Lung (tissue), 12 donors: ENCODE measurements around the gene RACK1. TPM values are rescaled to one million over a fixed set of nuclear protein-coding genes. Genes with fewer than 3 reads are reported as not detected.

Experiments
- ATAC-seq: fragments of 200-7000 bp; cut with Tn5 transposase; one replicate; pipeline ENCODE4 v1.9.1; 2020; ENCODE audit warnings: moderate number of reproducible peaks; ENCODE audit not compliant: insufficient read depth, low FRiP score
- DNase-seq, 3 donors: peaks; one replicate each; pipeline ENCODE4 v3.0.0-alpha.2; 2013 to 2017
- H3K27ac ChIP-seq, 2 donors: one replicate each; pipeline ENCODE4 v1.5.1; 2013; ENCODE audit warnings: mild to moderate bottlenecking in 2 of 2, moderate library complexity in 2 of 2, control low read depth in 1 of 2, inconsistent platforms in 1 of 2, low read depth in 1 of 2, low read length in 1 of 2
- H3K27me3 ChIP-seq, 3 donors: one replicate each; pipeline ENCODE4 v1.5.1; 2013; ENCODE audit warnings: low read length in 2 of 3; ENCODE audit not compliant: control insufficient read depth in 3 of 3, insufficient read depth in 3 of 3
- H3K36me3 ChIP-seq, 4 donors: one replicate each; pipeline ENCODE4 v1.5.1; 2013; ENCODE audit warnings: low read length in 4 of 4, mild to moderate bottlenecking in 1 of 4, moderate library complexity in 1 of 4; ENCODE audit not compliant: control insufficient read depth in 4 of 4, insufficient read depth in 4 of 4
- H3K4me1 ChIP-seq, 5 donors: one replicate each; pipeline ENCODE4 v1.5.1; 2013; ENCODE audit warnings: low read length in 5 of 5, mild to moderate bottlenecking in 2 of 5, moderate library complexity in 1 of 5; ENCODE audit not compliant: control insufficient read depth in 5 of 5, insufficient read depth in 5 of 5
- H3K4me3 ChIP-seq: one replicate; pipeline ENCODE4 v1.5.1; 2013; ENCODE audit warnings: mild to moderate bottlenecking, control low read depth, moderate library complexity
- H3K9ac ChIP-seq, 2 donors: one replicate each; pipeline ENCODE4 v1.5.1; 2013; ENCODE audit warnings: low read length in 2 of 2, control low read depth in 1 of 2; ENCODE audit not compliant: insufficient read depth in 1 of 2
- H3K9me3 ChIP-seq, 4 donors: one replicate each; pipeline ENCODE4 v1.5.1; 2013; ENCODE audit warnings: low read length in 3 of 4, mild to moderate bottlenecking in 1 of 4, moderate library complexity in 1 of 4; ENCODE audit not compliant: control insufficient read depth in 4 of 4, insufficient read depth in 3 of 4
- WGBS, 2 donors: extraction: QIAGEN DNeasy Blood & Tissue Kit; methylation state at CpG; one replicate each; pipeline ENCODE4 v1.1.7; 2013; 5-methylcytosine and 5-hydroxymethylcytosine counted together
- polyA plus RNA-seq, 2 donors: library from polyadenylated mRNA; stranded (reverse); fragments of 200-250 nt; gene quantifications; one replicate each; pipeline ENCODE4 v1.2.1, GENCODE V29; 2013
- total RNA-seq, 2 donors: library from RNA; depleted of rRNA in 1 of 2; stranded (reverse); fragments of >200 nt in 1 of 2; gene quantifications; one replicate each; pipeline ENCODE4 v1.2.1, GENCODE V29; 2014 to 2021
- TF ChIP-seq, protein P1 (sequence below): IDR thresholded peaks from 2 replicates; pipeline ENCODE4 v1.5.1; 2012; ENCODE audit warnings: mild to moderate bottlenecking; ENCODE audit errors: control extremely low read depth, extremely low read depth
- donor health status: control.
- donor health status: control.
- donor health status: Bipolar disorder and iron deficiency.
- donor health status: healthy.
- donor health status: DM: yes; HTN: yes; CAD: no.

Gene RACK1
- total and polyA plus RNA-seq, 4 donors, result 1,254 to 2,994 (median 1,939) TPM

DNA sequence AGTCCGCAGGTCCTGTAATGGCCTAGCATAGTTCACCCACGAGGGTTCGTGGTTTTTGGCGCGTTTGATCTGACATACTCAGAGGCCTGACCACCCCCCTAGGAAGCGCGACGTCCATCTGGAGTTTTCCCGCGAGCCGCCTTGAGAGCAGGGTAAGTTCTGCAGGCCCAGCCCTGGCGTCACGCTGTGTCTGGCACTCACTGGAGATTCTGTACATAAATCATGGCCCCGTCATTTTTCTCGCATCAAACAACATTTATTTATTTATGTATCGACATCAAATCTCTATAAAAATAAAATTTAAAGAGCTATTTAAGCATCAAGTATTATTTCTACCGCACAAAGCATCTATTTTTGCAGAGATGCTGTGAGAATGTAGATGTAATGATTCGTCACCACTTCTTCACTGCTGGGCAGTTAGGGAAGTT lies 21.1 kb downstream of the RACK1 start:
- ATAC-seq (peak; percentile 3), DNase-seq (no peak)
- peaks cover 0 to 2% (median under 1%) of the 10 kb centered on the region in 4 donors for H3K36me3 ChIP-seq
- H3K9me3 ChIP-seq, result no peaks in the 10 kb centered on the region
- 0% methylated on average over 18 of the region's 18 CpGs for WGBS, 2 donors
- H3K4me3 ChIP-seq, result peak overlapping the region; percentile 56
- peaks cover 0 to 16% (median 15%) of the 10 kb centered on the region in 3 donors for H3K27me3 ChIP-seq
- TF ChIP-seq, protein P1, sequence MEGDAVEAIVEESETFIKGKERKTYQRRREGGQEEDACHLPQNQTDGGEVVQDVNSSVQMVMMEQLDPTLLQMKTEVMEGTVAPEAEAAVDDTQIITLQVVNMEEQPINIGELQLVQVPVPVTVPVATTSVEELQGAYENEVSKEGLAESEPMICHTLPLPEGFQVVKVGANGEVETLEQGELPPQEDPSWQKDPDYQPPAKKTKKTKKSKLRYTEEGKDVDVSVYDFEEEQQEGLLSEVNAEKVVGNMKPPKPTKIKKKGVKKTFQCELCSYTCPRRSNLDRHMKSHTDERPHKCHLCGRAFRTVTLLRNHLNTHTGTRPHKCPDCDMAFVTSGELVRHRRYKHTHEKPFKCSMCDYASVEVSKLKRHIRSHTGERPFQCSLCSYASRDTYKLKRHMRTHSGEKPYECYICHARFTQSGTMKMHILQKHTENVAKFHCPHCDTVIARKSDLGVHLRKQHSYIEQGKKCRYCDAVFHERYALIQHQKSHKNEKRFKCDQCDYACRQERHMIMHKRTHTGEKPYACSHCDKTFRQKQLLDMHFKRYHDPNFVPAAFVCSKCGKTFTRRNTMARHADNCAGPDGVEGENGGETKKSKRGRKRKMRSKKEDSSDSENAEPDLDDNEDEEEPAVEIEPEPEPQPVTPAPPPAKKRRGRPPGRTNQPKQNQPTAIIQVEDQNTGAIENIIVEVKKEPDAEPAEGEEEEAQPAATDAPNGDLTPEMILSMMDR, result no peak
- H3K27ac ChIP-seq, result peak overlapping the region; percentile 95 to 98
- peaks cover 0 to 24% (median 10%) of the 10 kb centered on the region in 5 donors for H3K4me1 ChIP-seq
- H3K9ac ChIP-seq, result peak overlapping the region; percentile 68 to 90

DNA sequence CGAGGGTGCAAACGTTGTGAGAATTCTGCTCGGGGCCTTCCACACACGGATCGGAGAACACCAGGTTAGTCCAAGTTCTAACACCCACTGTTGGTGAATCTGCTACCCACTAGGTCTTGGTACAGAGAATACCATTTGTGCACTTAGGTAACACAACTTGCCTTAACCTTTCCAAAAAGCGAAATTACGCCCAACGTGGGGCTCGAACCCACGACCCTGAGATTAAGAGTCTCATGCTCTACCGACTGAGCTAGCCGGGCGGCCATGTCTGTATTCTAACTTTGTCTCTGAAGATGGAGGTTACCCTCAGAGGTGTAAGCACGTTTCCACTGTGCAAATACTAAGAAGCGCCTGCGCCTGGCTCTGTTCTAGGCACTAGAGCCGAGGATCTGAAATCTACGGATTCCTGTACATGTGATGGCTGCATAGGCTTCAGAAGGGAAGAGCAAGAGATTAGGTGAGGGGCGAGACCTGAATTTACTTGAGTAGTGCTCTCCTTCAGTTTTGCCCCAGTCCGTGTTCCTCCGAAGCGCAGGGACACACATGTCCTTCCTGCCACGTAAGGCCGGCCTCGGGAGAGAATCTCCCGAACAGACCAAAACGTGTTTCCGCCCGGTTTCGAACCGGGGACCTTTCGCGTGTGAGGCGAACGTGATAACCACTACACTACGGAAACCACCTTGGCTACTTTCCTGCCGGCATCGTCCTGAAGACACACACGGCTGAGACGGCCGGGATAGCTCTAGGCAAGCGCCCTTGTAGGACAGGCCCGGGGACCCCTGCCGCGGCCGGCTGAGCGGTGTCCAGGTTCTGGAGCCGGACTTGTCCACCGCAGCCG lies 21.7 kb downstream of the RACK1 start:
- WGBS, 2 donors, result 5 to 6% methylated on average over 47 to 50 of the region's 50 CpGs
- Histone ChIP-seq H3K4me1 (peaks cover 0 to 30% (median 10%) of the 10 kb centered on the region in 5 donors), H3K36me3 (peaks cover 0 to 2% (median 0%) of the 10 kb centered on the region in 4 donors), H3K9me3 (no peaks in the 10 kb centered on the region), H3K4me3 (peak overlapping the region; percentile 56), H3K27me3 (peaks cover 0 to 16% (median 15%) of the 10 kb centered on the region in 3 donors), H3K9ac (peak overlapping the region in 1 of 2 donors; percentile 90), H3K27ac (peak overlapping the region; percentile 94 to 98)
- DNase-seq (peak; percentile 93 to 96 (median 96)), ATAC-seq (peak; percentile 46)
- TF ChIP-seq, protein P1, result no peak

DNA sequence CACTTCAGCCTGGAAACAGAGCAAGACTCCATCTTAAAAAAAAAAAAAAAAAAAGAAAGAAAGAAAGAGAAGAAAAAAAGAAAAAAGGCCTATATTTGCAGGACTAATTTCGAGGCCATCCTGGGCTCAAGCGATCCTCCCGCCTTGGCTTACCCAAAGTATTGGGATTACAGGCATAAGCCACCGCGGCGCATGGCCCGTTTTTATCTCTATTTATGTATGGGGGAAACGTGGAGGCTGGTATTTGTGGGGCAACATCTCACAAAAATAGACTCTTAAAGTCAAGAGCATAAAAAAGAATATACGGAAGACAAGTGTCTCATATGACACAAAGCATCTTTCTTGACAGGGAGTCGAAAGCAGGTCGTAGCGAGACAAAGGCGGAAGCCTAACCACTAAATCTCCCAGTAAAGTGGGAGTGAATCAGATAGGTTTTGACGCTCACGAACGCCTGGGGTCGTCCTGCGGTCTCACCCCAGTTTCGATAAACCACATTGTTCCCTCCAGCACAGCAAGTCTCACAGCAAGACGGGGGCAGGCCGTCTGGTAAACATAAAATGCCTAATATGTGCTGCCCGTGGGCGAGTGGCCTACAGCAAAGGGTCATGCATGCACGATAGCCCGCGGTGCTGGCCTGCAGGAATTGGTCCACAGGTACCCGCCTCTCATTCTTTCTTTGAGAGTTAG lies 22.5 kb downstream of the RACK1 start:
- Histone ChIP-seq H3K36me3 (no peaks in the 10 kb centered on the region), H3K4me3 (no peak overlapping the region), H3K27me3 (peaks cover 0 to 21% (median 18%) of the 10 kb centered on the region in 3 donors), H3K9me3 (no peaks in the 10 kb centered on the region), H3K9ac (no peak overlapping the region), H3K4me1 (peaks cover 0 to 35% (median 15%) of the 10 kb centered on the region in 5 donors), H3K27ac (peak overlapping the region; percentile 2 to 94)
- ATAC-seq (no peak), DNase-seq (no peak)
- WGBS, 2 donors, result 53 to 59% methylated on average over 27 of the region's 27 CpGs
- TF ChIP-seq, protein P1, result no peak
